Esophagus squamous epithelium (tissue), 4 donors: Measurements from ENCODE around the gene RUVBL2.

Experiments
- CTCF ChIP-seq, 6 experiments: fragments of 450-650 bp in 4 of 6; fragments of 200-600 bp in 2 of 6; sonication (generic) in 2 of 6; IDR thresholded peaks; one replicate each; pipeline ENCODE4 v1.5.1; 2016 to 2019; ENCODE audit warnings: antibody characterized with exemption in 6 of 6, mild to moderate bottlenecking in 4 of 6, moderate library complexity in 4 of 6
- POLR2A ChIP-seq, 4 donors: fragments of 450-650 bp; IDR thresholded peaks; one replicate each; pipeline ENCODE4 v1.6.1; 2017; ENCODE audit warnings: antibody characterized with exemption in 4 of 4, mild to moderate bottlenecking in 4 of 4, moderate library complexity in 3 of 4

DNA sequence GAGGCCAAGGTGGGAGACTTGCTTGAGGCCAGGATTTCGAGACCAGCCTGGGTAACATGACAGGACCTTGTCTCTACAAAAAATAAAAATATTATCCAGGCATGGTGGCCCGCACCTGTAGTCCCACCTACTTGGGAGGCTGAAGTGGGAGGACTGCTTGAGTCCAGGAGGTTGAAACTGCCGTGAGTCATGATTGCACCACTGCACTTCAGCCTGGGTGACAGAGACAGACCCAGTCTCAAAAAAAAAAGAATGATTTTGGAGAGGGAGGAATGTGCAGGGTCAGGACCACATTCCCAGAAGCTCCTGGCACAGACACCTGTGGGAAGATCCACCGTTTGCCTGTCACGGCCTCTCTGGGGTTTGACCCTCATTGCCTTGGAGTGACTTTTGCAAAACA, 48.3 kb upstream of the RUVBL2 start:
- TF ChIP-seq POLR2A (IDR thresholded peaks at IDR 0.05) = no peak
- TF ChIP-seq CTCF (IDR thresholded peaks at IDR 0.05) = no peak
